ENCODE results near the gene IDUA.

Gene IDUA

DNA sequence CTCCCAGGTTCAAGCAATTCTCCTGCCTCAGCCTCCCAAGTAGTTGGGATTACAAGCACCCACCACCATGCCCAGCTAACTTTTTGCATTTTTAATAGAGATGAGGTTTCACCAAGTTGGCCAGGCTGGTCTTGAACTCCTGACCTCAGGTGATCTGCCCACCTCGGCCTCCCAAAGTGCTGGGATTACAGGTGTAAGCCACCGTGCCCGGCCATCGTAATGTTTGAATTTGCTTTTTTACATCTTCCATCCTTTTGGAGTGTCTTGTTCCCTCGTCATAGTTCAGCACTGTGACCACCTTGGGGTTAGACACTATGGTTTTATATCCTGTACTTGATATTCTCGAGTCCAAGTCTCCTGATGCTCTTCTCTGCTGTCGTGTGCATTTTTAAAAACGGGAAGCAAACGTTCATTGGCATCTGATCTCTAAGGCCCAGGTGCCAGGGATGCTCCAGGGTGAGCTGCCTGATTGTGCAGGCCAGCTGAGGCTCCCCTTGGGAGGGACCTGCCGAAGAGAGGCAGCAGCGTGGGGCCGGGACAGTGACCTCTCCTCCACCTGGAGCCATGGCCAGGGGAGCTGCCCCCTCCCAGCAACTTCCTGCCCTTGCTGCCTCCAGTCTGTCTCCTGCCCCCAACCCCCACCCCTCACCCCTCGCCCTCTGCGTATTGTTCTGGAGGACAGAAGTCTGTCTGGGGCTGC, 30.2 kb upstream of the IDUA start:
- DNase-seq = no peak

DNA sequence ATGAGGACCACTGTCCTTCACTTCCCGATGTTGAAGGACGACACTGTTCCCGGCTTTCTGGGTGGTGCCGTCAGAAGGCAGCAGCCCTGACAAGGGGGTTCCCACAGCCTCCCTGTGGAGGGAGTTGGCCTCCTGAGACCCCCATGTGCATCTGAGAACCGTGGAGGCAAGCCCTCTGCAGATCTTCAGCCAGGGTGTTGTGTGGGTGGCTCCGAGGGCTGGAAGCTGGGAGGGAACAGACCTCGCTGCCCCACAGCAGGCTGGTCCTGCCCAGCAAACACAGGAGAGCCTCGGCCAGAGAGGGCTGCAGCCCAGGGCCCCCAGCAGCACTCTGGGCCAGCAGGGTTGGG, 29.6 kb upstream of the IDUA start:
- no peak for DNase-seq

DNA sequence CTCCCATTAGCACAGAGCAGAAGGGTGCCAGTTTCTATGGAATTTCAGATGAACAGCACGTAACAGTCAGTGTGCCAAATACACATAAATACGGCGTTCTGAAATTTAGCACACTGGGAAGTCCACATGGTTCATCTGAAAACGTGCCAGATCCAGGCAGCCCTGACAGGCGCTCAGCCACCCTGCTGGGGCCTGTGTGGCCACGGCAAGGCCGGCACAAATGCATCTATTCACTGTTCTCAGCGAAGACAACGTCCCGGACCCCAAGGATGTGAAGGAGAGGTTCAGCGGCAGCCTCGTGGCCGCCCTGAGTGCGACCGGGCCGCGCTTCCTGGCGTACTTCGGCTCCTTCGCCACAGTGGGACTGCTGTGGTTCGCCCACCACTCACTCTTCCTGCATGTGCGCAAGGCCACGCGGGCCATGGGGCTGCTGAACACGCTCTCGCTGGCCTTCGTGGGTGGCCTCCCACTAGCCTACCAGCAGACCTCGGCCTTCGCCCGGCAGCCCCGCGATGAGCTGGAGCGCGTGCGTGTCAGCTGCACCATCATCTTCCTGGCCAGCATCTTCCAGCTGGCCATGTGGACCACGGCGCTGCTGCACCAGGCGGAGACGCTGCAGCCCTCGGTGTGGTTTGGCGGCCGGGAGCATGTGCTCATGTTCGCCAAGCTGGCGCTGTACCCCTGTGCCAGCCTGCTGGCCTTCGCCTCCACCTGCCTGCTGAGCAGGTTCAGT, 29.1 kb upstream of the IDUA start:
- no peak for DNase-seq

DNA sequence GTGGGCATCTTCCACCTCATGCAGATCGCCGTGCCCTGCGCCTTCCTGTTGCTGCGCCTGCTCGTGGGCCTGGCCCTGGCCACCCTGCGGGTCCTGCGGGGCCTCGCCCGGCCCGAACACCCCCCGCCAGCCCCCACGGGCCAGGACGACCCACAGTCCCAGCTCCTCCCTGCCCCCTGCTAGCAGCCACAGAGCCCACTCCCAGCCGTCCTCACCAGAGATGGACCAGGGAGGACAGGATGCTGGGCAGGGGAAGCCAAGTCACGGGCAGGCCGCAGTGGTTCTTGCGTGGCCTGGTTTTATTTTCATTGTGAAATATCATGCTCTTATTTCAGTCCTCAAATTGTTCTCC, 28.6 kb upstream of the IDUA start:
- DNase-seq = no peak

DNA sequence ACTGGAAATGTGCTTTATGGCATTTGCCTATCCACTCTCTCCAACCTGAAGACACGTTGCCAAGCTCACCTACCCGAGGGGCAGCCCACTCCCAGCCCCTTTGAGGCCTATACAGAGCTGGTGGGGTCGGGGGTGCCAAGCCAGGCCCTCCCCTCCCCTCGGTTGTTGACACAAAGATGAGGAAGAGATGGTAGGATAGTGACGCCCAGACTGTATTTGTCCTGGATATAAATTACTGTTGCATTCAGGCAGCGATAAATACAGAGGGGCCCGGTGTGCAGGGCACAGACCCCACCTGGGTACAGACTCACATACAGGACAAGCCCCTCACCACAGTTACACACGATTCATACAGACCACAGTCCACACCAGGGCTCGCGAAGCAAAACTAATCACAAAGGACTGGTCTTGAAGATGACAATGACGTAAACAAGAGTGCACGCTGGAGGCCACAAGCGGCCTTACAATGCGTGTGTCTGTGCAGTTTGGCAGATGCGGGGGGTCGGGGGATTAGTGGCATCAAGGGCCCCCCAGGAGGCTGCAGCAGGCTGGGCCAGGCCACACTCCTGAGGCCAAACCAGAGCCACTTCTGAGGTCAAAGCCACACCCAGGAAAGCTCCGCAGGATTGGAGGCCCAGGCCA, 28.0 kb upstream of the IDUA start:
- DNase-seq = no peak

DNA sequence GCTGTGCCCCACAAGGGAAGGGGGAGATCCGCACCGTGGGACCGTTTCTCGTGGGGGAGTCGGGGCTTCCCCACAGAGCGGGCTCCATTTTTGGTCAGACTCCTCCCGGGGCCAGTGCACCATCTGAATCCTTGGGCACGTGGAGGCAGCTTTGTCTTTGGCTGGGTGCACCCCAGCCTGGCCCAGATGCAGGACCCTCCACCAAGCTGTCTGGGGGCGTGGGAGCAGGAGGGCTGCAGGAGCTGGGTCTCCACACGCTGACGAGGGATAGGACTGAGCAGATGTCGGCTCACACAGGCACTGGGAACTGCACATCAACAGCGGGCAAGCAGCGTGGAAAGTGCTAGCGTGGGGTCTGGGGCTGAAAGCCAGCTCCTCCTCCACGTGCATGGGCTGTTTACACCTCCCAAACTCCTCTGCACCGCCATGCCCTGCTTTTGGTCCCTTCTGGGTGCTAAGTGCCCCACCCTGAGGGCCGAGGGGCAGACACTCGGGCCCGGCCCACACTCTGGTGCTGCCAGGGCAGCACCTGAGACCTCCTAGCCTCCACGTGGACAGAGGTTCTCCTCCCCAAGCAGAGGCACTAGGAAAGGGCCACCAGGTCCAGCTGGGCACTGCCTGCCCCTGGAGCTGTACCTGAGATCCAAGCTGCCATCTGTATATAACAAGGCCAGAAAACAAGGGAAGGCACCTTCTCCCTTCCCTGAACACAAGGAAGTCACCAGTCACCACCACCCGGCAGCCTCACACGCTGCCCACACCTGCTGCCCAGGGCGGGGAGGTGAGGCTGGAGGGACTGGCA, 27.3 kb upstream of the IDUA start:
- no peak for DNase-seq

DNA sequence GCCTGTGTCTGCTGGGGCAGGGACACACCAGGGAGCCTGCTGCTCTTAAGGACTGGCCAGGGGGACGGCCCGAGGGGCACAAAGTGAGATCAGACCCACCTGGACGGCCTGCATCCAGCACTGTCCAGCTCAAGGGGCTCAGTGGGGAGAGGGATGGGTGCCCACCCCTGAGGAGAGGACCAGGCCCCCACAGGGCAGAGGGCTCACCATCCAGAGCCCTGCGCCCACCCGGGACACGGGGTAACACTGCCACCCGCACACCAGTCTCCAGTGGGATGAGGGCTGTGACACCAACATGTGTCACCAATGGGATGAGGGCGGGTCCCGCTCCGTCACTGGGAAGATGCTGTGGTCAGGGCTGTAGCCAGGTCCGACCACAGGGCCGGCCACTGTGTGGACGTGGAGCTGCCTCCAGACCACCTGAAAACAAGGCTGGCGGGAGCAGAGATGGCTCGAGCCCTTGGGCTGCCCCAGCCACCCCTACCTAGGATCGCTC, 26.7 kb upstream of the IDUA start:
- DNase-seq = no peak

DNA sequence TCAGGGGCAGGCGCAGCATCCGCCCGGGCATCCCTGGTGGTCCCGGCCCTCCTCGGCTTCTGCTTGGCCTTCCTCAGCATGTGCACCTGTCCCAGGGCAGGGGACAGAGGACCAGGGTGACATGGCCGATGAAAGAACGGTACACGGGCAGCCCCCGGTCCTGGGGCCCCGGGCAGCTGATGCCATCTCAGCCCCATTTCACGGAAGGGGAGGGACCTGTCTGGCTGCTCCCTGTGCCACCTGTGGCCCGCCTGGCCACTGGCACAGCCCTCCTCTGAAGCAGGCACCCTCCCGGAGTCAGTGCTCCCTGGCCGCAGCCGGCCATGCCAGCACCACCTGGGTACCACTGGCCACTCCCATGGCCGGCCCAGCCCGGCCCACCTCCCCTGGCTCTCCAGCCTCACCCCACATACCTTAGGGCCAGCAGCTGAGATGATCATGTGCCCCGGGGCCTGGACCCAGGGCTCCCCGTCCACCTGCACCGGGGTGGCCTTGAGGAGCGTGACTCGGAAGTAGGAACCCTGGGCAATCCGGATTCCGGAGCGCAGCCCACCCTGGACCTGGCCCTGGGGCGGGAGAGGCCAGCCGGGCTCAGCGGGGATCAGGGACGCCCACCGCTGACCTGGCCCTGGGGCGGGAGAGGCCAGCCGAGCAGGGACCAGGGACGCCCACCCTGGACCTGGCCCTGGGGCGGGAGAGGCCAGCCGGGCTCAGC, 26.1 kb upstream of the IDUA start:
- DNase-seq = no peak

DNA sequence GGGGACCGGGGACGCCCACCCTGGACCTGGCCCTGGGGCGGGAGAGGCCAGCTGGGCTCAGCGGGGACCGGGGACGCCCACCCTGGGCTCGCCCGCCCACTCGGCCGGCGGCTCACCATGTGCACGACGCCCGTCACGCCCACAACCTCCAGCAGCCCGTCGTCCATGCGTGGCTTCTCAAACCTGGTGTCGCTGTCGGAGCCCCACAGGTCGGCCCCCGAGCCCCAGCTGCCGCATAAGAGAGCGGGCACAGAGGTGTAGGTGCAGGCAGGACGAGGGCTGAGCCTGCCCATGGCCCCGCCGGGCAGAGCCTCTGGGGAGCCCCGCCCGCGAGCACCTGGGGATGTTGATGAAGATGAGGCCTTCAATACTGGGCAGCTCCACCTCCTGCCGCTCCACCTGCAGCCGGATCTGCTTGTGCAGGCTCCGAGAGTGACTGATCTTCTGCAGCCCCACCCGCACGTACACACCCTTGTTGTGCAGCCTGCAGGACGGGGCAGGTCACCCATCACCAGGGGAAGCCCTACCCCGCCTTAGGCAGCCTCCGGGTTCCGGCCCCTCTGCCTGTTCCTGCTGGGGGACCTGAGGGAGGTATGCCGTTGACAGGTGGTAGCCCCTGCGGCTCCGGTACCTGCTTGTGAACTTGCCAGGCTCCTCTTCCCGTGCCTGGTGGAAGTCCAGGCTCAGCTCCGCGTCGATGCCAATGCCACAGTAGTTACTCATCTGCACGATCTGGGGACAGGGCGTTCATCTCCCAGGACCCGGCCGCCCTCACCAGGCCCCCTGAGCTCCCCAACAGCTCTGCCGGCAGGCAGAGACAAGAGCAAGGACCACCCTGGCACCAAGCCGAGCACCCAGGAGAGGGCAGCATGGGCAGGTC, 25.3 kb upstream of the IDUA start:
- DNase-seq = no peak

DNA sequence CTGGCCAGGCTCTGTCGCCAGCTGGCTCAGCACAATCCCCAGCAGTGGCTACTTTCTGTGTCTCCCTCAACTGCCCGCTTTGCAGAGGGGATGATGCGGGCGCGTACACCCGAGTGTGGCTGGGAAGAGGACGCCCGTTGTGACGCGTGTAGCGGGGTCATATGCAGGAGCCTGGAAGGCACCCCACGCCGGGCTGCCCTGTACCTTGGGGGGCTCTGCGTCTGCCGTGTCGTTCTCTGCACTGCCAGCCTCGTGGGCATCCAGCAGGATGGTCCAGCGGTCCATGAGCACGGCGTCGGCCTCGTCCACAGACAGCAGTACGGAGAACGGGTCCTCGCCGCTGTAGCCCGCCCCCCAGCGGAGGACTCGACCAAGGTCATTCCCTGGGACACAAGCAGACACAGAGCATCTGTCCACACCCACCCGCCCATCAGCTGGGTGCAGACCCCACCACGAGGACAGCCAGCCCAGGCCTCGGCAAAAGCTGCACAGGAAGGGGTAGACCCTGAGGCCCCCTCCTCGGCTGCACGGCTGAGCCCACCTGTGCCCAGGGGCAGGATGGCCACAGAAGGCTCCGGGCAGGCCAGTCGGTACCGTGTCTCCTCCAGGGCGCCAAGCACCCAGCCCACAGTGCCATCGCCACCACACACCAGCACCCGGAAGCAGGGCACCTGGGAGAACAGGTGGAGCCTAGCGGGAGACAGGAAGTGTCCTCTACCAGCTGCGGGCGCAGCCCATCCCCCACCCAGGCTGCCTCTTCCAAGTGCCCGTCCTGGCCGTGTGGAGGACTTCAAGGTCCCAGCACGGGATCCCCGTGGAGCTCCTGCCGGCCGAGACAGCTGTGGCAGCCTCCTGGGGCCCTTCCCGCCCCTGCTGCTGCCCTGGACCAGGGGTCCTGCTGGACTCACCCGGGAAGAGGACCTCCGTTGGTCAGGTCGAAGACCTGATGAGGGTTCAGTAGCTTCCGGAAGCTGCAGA, 24.3 kb upstream of the IDUA start:
- no peak for DNase-seq

DNA sequence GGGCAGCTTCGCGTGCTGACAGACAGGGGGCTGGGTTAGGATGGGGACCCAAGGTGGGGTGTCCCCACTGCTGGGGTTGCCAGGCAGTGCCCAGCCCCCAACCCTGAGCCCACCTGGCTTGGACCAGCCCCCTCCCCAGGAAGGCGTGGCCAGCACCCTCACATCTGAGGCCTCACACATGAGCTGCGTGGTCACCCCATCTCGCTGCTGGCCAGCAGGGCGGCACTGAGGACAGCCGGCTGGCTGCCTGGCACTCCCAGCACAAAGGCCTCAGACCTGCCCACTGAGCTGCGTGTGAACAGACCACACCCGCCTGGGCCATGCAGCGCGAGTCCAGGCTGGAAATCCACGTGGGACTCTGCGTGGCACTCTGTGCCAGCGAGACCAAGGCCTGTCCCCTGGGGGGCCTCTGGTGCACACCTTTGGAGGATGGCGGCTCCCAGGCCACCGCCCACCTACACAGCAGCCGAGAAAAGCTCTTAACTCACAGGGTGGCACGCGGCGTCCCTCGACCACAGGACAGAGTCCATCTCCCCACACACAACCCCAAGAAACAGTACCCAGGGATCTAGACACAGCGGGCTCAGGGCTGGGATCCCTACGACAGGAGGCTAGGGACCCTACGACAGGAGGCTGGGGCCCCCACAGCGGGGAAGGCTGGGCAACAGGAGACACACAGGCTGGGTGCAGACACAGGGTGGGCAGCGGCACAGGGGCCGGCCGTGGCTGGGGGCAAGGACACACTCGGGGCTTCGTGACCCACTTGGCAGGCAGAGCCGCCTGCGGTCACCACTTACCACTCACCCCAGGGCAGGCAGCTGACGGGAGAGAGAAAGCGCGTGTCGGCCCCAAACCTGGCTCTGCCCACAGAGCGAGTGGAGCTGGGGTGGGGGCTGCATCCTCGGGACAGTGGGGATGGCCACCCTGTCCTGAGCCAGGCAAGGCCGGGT, 23.3 kb upstream of the IDUA start:
- no peak for DNase-seq

DNA sequence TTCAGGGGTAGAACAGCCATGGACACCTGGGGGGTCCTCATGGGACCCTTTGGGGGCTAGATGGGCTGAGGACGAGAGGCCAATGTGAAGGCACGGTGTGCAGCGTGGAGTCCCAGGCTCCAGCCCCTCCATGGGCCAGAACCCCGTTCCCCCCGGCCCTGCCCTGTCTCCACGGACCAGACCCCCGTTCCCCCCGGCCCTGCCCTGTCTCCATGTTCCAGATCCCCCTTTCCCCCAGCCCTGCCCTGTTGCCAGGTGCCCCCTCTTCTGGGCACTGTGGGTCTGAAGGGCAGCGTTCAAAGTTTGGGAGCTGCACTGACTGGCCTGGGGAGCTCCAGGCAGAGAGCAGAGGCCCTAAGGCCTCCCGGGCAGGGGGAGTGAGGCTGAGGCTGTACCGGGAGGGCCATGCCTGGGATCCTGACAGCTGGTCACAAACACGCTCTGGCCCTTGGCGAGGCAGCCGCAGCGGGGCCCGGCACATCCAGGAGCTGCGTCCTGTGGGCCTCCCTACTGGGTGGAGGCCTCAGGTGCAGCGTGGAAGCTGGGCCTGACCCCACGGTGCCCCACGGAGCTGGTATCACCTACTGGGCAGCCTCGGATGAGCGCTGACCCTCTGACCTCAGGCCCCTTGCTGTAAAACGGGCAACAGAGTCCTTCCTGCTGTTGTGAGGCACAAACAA, 22.4 kb upstream of the IDUA start:
- no peak for DNase-seq

DNA sequence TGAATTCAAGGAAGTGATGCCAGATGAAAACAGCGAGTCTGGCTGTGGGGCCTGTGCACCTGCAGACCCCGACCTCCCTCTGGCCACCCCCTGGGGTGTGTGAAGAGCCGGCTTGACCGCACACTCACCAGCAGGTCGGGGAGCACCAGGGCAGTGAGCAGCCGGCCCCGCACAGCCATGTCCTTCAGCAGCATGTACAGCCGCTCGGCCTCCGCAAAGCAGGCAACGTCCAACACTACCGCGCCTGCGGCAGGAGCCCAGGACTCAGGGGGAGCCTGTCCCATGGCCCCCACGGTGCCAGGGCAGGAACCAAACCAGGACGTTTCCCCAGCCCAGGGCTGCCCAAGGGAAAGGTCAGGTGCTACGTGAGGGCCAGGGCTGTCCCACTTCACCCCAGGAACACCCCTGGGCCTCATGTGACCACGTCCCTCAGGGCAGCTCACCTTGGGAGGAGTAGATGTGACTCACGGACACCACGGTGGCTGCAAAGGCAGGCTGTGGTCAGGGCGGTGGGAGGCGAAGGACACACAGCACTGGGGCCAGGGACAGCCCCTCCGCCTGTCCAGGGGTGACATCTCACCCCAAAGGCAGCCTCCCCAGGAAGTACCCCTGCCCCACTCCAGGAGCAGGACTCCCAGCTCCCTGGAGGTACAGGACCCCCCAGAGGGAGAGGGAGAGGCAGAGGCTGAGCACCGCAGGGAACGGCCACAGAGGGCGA, 21.6 kb upstream of the IDUA start:
- DNase-seq = no peak

DNA sequence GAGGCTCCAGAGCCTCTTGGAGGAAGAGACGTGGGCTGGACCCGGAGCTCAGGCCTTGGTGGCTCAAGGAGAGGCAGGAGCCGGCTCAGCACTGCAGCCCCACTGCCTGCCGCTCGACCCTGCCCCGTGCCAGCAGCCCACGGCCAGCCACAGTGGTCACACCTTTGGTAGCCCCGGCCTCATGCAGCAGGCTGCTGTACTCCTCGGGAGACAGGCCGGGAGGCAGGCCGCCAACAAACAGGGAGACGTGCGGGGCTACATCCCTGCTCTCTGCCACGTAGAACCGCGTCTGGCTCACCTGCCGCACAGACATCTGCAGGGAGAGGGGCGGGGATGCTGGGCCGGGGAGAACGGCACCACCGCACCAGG, 21.1 kb upstream of the IDUA start:
- DNase-seq = no peak

DNA sequence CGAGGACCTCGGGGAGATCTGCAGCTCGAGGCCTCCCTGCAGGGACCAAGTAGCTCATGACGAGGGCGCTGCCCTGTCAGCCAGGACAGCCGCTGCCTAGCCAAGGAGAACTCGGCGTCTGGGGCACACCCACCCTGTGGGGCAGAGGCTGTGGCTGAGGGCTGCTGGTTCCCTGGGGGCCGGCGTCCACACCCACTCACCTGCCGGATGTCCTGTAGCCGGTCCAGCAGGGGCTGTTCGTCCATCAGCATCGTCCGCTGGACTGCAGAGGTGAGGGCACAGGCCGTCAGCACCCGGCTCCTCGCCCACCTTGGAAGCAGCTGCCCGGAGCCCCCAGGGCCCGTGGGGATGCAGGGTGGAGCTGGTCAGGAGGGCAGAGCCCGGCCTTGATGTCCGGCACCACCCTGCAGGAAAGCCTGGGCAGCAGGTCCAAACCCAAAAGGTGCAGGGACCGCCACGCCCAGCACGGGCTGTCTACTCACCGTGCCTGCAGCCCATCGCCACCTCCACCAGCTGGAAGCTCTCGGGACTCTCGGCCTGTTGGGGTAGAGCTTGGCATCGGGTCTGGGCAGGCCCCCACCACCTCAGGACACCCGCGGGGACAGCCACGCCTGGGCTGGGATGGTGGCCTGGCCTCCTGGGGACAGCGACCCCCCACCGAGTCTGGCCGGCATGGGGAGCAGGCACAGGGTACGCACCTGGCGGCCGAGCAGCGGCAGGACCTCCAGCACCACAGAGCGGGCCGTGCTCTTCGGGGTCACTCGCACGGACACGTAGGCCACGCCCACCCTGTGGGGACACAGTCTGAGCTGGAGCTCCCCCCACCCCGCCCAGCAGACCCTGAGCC, 20.4 kb upstream of the IDUA start:
- DNase-seq = no peak

DNA sequence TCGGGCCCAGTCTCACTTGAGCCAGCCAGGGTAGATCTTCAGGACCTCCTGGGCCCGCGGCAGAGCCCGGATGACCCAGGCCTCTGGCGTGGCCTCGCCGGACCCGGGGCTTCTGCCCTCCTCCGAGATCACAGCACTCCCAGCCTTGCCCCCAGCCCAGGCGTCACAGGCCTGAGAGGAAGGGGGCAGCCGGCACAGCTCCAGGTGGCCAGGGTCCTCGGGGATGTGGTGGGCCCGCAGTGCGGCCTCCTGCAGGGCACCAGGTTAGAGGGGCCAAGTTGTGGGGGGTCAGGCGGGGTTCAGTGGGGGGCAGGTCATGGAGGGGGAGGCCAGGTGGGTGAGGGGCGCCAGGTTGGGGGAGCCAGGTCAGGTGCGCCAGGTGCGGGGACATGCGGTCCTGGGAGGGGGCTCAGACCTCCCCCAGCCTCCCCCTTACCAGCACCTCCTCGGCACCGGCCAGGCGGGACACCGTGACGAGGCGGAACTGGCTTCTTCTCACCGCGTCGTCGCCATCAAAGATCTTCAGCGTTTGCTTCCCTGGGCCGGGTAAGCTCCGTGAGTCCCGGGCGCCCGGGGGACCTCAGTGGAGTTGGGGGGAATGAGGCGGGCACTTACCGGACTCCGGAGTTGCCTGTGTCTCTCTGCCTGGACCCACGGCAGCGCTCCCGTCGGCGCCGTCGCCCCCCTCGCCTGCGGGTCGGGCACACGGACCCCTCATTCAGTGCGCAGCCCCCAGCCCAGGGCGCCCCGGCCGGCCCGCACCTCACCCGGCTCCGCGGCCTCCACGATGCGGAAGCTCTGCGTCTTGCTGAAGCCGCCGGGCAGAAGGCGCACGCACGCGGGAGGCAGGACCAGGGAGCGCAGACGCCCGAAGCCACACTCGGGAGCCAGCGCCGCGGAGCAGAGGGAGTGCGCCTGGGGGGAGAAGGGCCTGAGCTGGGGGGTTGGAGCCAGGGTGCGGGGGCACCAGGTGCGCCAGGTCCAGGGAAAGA, 19.4 kb upstream of the IDUA start:
- DNase-seq = no peak
